AG04450 (cell line): ENCODE measurements around the gene CRIM1. TPM values are rescaled to one million over a fixed set of nuclear protein-coding genes. Genes with fewer than 3 reads are reported as not detected.

Experiments used
- CTCF ChIA-PET: fragments of 300-600, 350-600 bp; formaldehyde crosslinking; extraction: SDS; loops from one replicate; lab custom pipeline; 2022; ENCODE audit warnings: antibody characterized with exemption, inconsistent platforms; lab: Charles Lee
- POLR2A ChIA-PET: fragments of 350-600 bp; formaldehyde crosslinking; extraction: SDS; loops from one replicate; lab custom pipeline; 2021; ENCODE audit warnings: antibody characterized with exemption, inconsistent platforms; lab: Yijun Ruan, JAX
- DNase-seq: peaks from one replicate; pipeline ENCODE4 v3.0.0-alpha.2; 2011; ENCODE audit warnings: low read depth, low spot score
- H3K27ac ChIP-seq: one replicate; pipeline ENCODE4 v1.5.1; 2012; ENCODE audit warnings: low read depth, low read length, control low read depth
- H3K27me3 ChIP-seq: one replicate; pipeline ENCODE4 v1.6.0; 2012; ENCODE audit warnings: low read length; ENCODE audit not compliant: control insufficient read depth, insufficient read depth
- H3K4me3 ChIP-seq: 2 replicates; pipeline ENCODE4 v1.5.1; 2011; ENCODE audit warnings: mild to moderate bottlenecking, low read depth, low read length, control low read depth
- H3K9me3 ChIP-seq: 2 replicates; pipeline ENCODE4 v1.5.1; 2012; ENCODE audit warnings: low read length; ENCODE audit not compliant: control insufficient read depth, insufficient read depth
- CTCF ChIP-seq: IDR thresholded peaks from 2 replicates; pipeline ENCODE4 v1.5.1; 2011; ENCODE audit warnings: low read depth, low read length, control low read depth, inconsistent platforms
- polyA plus RNA-seq: library from polyadenylated mRNA; depleted of rRNA; stranded (reverse); fragments of >200 nt; gene quantifications from 2 replicates; pipeline ENCODE4 v1.2.3, GENCODE V29; 2011

The CRIM1 gene
- polyA plus RNA-seq, 1 experiment, result 142 TPM

- Histone ChIP-seq H3K27ac (no peak overlapping the region), H3K4me3 (no peak overlapping the region), H3K9me3 (no peaks in the 10 kb centered on the region), H3K27me3 (no peaks in the 10 kb centered on the region)
- no peak for DNase-seq
- TF ChIP-seq CTCF, result no peak
- CTCF ChIA-PET, result interaction anchor here (0.6 to 1.8 kb wide), 2 partner anchors 10 to 297 kb away, joined by 3 to 5 read pairs; no protein-coding TSS in a partner anchor
- POLR2A ChIA-PET, result interaction anchor here (1.0 to 1.2 kb wide), 2 partner anchors 10 to 13 kb away, joined by 3 to 4 read pairs; partner anchors contain the start of gene CRIM1
Measured at GRCh38 chr2:36367895-36368353, 12.3 kb downstream of the CRIM1 start.

GRCh38 chr2:36368438-36368837 is 12.9 kb downstream of the CRIM1 start:
- DNase-seq, result no peak
- no peak overlapping the region for H3K27ac ChIP-seq
- ChIA-PET CTCF (interaction anchor here (0.6 to 1.1 kb wide), 2 partner anchors 16 to 297 kb away, joined by 3 to 5 read pairs; no protein-coding TSS in a partner anchor), POLR2A (interaction anchor here (1.0 to 1.2 kb wide), 2 partner anchors 11 to 13 kb away, joined by 3 to 4 read pairs; partner anchors contain the start of gene CRIM1)
- H3K9me3 ChIP-seq, result no peaks in the 10 kb centered on the region
- no peak for TF ChIP-seq CTCF
- H3K27me3 ChIP-seq, result no peaks in the 10 kb centered on the region
- H3K4me3 ChIP-seq, result no peak overlapping the region

- Histone ChIP-seq H3K9me3 (no peaks in the 10 kb centered on the region), H3K4me3 (no peak overlapping the region), H3K27ac (no peak overlapping the region), H3K27me3 (no peaks in the 10 kb centered on the region)
- no peak for DNase-seq
- ChIA-PET CTCF (interaction anchor here (1.1 kb wide), 1 partner anchor 16 kb away, joined by 5 read pairs; no protein-coding TSS in a partner anchor), POLR2A (interaction anchor here (1.0 kb wide), 1 partner anchor 11 kb away, joined by 3 read pairs; no protein-coding TSS in a partner anchor)
- no peak for TF ChIP-seq CTCF
Measured at GRCh38 chr2:36369163-36369562, 13.6 kb downstream of the CRIM1 start.

- Histone ChIP-seq H3K9me3 (no peaks in the 10 kb centered on the region), H3K27me3 (no peaks in the 10 kb centered on the region), H3K27ac (no peak overlapping the region), H3K4me3 (no peak overlapping the region)
- ChIA-PET CTCF (interaction anchor here (0.7 to 2.1 kb wide), 2 partner anchors 17 to 294 kb away, joined by 4 to 7 read pairs; no protein-coding TSS in a partner anchor), POLR2A (interaction anchor here (0.6 kb wide), 1 partner anchor 1264 kb away, joined by 6 read pairs; no protein-coding TSS in a partner anchor)
- no peak for DNase-seq
- TF ChIP-seq CTCF, result no peak
Measured at GRCh38 chr2:36369716-36370115, 14.1 kb downstream of the CRIM1 start.

GRCh38 chr2:36370281-36370680 is 14.7 kb downstream of the CRIM1 start:
- Histone ChIP-seq H3K27ac (no peak overlapping the region), H3K4me3 (no peak overlapping the region), H3K9me3 (no peaks in the 10 kb centered on the region), H3K27me3 (no peaks in the 10 kb centered on the region)
- TF ChIP-seq CTCF, result no peak
- DNase-seq, result no peak
- CTCF ChIA-PET, result interaction anchor here (0.7 to 2.1 kb wide), 2 partner anchors 18 to 294 kb away, joined by 4 to 7 read pairs; no protein-coding TSS in a partner anchor
- POLR2A ChIA-PET, result interaction anchor here (0.6 kb wide), 1 partner anchor 1264 kb away, joined by 6 read pairs; no protein-coding TSS in a partner anchor
